ENCODE results near the gene ARHGEF11. TPM values are rescaled to one million over a fixed set of nuclear protein-coding genes. Genes with fewer than 3 reads are reported as not detected.

Gene ARHGEF11
- total RNA-seq, 2 donors from 2014 or later: 42.1 to 46.8 TPM

- intact Hi-C loops (cut with DNase I, micrococcal nuclease): no loop called here
- no peak for ATAC-seq
- no peak for DNase-seq
These were observed 120.9 kb downstream of the ARHGEF11 start for GRCh38 chr1:156924478-156925153.

DNA sequence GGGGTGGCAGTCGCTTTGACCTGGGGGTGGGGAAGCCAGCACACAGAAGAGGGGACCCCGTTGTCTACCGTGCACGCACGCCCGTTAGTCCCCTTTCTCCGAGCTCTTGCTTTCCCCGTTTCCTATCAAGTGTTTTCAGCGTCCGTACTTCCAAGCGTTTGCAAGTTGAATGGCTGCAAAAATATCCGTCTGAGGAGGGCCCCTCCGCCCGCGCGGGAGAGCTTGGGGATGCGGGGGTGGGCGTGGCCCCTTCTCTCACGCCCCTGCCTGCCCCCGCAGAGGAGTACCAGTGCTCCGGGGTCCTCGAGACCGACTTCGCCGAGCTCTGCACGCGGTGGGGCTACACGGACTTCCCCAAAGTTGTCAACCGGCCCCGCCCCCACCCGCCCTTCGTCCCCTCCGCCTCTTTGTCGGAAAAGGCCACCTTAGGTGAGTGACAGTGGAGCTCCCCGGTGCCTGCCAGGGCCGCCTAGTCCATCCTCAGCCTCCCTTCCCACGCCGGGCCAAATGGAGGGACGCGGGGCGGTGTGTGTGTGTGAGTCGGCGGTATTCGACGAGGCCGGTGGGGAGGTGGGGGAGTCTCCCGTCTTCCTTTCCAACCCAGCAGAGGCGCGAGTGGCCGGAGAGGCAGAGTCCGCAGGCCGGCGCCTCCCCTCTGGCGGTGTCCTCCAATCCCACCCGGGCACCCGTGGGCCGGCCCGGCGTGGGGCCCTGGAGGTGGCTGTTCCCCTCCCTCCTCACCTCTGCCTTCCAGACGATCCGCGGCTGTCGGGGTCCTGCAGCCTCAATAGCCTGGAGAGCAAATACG is 121.7 kb downstream of the ARHGEF11 start:
- ATAC-seq: no peak
- intact Hi-C loops (cut with DNase I, micrococcal nuclease): no loop called here

GRCh38 chr1:156922986-156923669 is 122.4 kb downstream of the ARHGEF11 start:
- intact Hi-C loops (cut with DNase I, micrococcal nuclease): no loop called here
- no peak for ATAC-seq
- DNase-seq: no peak

More for the DNA sequence above, 121.7 kb downstream of the ARHGEF11 start:
- DNase-seq: no peak

DNA sequence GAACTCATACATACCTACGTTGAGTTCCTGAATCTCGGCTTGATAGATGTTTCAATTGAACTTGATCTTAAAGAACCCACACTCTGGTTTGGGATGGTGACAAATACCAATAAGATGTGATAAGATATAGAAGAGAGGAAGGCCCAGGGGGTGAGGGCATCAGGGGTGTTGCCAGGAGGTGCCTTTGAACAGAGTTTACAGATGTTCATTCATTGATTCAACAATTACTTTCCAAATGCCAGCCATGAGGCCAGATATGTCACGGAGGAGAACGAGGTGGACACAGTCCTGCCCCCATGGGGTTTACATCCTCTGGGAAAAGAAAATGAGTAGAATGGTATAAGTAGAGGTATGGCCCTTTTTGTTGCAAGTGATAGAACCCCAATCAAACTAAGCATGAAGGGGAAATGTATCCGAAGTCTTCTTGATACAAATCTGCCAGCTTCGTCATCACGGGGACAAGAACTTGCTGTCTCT is 124.5 kb downstream of the ARHGEF11 start:
- intact Hi-C loops (cut with DNase I, micrococcal nuclease): no loop called here
- ATAC-seq (no peak), DNase-seq (no peak)

GRCh38 chr1:156920233-156921052 is 125.1 kb downstream of the ARHGEF11 start, which contains the start of gene LRRC71:
LRRC71 (plus strand) TSS chr1:156920632; CDS start chr1:156920804, 172 bp downstream.
- intact Hi-C loops (cut with DNase I, micrococcal nuclease): no loop called here
- ATAC-seq (peak; percentile 97), DNase-seq (peak; percentile 42 to 81)

DNA sequence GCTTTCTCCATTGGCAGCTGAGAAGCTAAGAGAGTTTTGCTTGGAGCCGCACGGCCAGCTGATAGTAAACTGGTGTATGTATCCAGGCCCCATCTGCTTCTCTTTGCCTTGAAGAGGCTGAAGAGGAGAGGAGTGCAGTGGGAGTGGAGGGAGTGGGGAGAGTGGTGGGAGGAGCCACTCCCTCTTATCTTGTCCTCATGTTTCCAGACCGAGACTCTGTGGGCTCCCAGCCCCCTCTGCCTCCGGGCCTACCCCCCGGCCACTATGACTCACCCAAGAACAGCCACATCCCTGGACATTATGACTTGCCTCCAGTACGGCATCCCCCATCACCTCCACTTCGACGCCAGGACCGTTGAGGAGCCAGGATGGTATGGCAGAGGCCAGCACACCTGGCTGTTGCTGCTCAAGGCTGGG is 131.1 kb downstream of the ARHGEF11 start:
- DNase-seq (no peak), ATAC-seq (no peak)
- intact Hi-C loops (cut with DNase I, micrococcal nuclease): no loop called here

- ATAC-seq (no peak), DNase-seq (no peak)
- intact Hi-C loops (cut with DNase I, micrococcal nuclease): no loop called here
These were observed 131.6 kb downstream of the ARHGEF11 start for GRCh38 chr1:156913809-156914387.

- no peak for ATAC-seq
- intact Hi-C loops (cut with DNase I, micrococcal nuclease): no loop called here
- DNase-seq: no peak
These were observed 132.4 kb downstream of the ARHGEF11 start for GRCh38 chr1:156912861-156913808.

GRCh38 chr1:156912310-156912709 is 133.2 kb downstream of the ARHGEF11 start:
- intact Hi-C loops (cut with DNase I, micrococcal nuclease): no loop called here
- ATAC-seq (no peak), DNase-seq (no peak)

GRCh38 chr1:156911577-156912298 is 133.8 kb downstream of the ARHGEF11 start:
- intact Hi-C loops (cut with DNase I, micrococcal nuclease): no loop called here
- DNase-seq: no peak
- ATAC-seq: no peak

DNA sequence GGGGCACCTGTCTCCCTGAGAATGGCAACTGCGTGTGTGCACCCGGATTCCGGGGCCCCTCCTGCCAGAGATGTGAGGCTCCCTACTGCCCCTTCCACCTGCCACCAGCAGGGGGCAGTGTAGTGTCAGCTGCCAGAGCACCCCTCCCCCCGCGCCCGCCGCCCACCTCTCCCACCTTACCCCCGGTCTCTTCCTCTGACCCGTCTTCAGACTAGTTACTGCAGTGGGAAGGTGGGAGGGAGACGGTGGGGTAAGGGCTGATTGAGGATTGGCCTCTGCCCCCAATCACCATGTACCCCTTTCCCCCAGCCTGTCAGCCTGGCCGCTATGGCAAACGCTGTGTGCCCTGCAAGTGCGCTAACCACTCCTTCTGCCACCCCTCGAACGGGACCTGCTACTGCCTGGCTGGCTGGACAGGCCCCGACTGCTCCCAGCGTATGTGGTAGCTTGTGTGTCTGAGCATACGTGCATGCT is 135.2 kb downstream of the ARHGEF11 start:
- intact Hi-C loops (cut with DNase I, micrococcal nuclease): no loop called here
- ATAC-seq (peak; percentile 56), DNase-seq (peak in 1 of 2 donors; percentile 61)

DNA sequence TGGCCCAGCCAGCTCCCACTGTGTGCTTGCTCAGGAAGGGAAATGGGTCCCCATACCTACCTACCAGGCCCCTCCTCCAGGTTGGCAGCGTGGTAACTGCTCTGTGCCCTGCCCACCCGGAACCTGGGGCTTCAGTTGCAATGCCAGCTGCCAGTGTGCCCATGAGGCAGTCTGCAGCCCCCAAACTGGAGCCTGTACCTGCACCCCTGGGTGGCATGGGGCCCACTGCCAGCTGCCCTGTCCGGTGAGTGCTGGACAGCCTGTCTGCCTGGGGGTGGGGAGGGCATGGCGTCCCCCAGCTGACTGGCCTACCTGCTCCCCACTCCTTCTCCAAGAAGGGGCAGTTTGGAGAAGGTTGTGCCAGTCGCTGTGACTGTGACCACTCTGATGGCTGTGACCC is 135.9 kb downstream of the ARHGEF11 start:
- ATAC-seq (no peak), DNase-seq (no peak)
- intact Hi-C loops (cut with DNase I, micrococcal nuclease): no loop called here

DNA sequence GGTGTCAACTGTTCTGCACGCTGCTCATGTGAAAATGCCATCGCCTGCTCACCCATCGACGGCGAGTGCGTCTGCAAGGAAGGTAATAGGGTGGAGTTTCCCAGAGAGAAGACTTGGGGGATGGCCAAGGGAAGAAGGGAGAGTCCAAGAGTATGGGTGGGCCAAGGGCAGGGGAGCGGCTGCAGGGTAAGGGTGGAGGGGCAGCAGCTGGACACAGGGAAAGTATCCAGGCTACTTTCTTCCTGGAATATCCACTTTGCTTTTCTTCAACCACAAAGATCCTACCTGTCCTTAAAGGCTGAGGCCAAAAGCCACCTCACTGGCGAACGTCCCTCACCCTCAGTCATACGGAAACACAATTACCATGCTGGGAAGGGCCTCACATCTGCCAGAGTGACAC is 136.6 kb downstream of the ARHGEF11 start:
- ATAC-seq (no peak), DNase-seq (no peak)
- intact Hi-C loops (cut with DNase I, micrococcal nuclease): no loop called here

- intact Hi-C loops (cut with DNase I, micrococcal nuclease): no loop called here
- DNase-seq (no peak), ATAC-seq (peak; percentile 32)
These were observed 137.0 kb downstream of the ARHGEF11 start for GRCh38 chr1:156908541-156908940.

DNA sequence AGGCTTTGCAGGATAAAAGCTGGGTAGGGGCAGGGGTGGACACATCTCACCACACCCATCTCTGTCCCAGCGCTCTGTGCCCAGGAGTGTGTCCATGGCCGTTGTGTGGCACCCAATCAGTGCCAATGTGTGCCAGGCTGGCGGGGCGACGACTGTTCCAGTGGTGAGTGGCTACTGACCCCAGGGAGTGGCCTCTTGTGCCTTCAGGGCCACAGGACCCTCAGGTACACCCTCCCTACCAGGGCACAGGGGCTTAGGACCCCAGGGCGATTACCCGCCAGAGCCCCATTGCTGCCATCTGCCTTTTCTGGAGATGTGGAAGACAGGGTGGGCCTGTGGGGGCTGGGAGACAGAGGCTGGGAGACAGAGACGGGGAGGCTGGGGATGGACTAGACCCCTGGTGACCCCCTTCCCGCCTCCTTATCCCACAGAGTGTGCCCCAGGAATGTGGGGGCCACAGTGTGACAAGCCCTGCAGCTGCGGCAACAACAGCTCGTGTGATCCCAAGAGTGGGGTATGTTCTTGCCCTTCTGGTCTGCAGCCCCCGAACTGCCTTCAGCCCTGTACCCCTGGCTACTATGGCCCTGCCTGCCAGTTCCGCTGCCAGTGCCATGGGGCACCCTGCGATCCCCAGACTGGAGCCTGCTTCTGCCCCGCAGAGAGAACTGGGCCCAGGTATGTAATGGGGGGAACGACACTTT is 139.2 kb downstream of the ARHGEF11 start:
- intact Hi-C loops (cut with DNase I, micrococcal nuclease): no loop called here
- no peak for ATAC-seq
- no peak for DNase-seq

DNA sequence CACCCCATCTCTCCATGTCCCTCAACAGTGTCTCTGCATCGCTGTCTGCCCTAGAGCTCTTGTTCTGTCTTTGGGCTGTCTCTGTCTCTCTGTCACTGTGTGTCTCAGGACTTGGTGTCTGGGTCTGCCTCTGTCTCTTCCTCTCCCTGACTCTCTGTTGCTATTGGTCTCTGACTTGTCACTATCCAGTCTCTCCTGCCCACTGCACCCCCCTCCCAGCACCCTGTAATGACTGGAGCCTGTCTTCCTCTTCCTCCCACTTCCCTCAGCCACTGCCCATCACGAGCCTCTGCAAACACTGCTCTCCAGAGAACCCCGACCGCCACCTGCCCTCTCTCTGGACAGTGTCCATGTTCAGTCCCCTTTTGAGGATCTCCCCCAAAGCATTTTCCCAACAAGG is 139.9 kb downstream of the ARHGEF11 start:
- DNase-seq: no peak
- intact Hi-C loops (cut with DNase I, micrococcal nuclease): no loop called here
- no peak for ATAC-seq
